RWPE1 (cell line): ENCODE data around the gene XRCC1.
"Not testable (repeated sequence)": the region's sequence is repeated elsewhere in the genome, so short reads cannot be mapped to it uniquely, and the experiment has no call there.

Source experiments
- CTCF ChIA-PET: fragments of 350-600 bp; sonication (Branson Sonifier 250); formaldehyde crosslinking; extraction: SDS; loops from one replicate; lab custom pipeline; 2021; lab: Yijun Ruan, JAX
- POLR2A ChIA-PET: fragments of 400-600 bp; formaldehyde crosslinking; extraction: SDS; loops from one replicate; lab custom pipeline; 2020; ENCODE audit warnings: antibody characterized with exemption; ENCODE audit not compliant: low non-redundant PET; lab: Yijun Ruan, JAX
- DNase-seq: peaks from one replicate; pipeline ENCODE4 v3.0.0; 2012; ENCODE audit warnings: low spot score
- H3K27ac ChIP-seq: fragments of 450-650 bp; 2 replicates; pipeline ENCODE4 v1.5.1; 2017
- CTCF ChIP-seq: fragments of 450-650 bp; conservative IDR thresholded peaks from 2 replicates; pipeline ENCODE4 v1.5.1; 2017; ENCODE audit warnings: low read depth, mild to moderate bottlenecking

The XRCC1 gene

GRCh38 chr19:43589678-43590077, 14.4 kb upstream of the XRCC1 start:
- no peak overlapping the region for H3K27ac ChIP-seq
- ChIA-PET CTCF (interaction anchor here (0.7 kb wide), 1 partner anchor 1640 kb away, joined by 3 read pairs; no protein-coding TSS in a partner anchor), POLR2A (no interaction called here)
- no peak for TF ChIP-seq CTCF
- no peak for DNase-seq

- no peak for TF ChIP-seq CTCF
- no peak overlapping the region for H3K27ac ChIP-seq
- CTCF ChIA-PET: interaction anchor here (0.9 kb wide), 1 partner anchor 11 kb away, joined by 3 read pairs; no protein-coding TSS in a partner anchor
- no peak for DNase-seq
- POLR2A ChIA-PET: no interaction called here
Measured at GRCh38 chr19:43589277-43589676, 13.9 kb upstream of the XRCC1 start.

- H3K27ac ChIP-seq, CTCF ChIA-PET, DNase-seq, POLR2A ChIA-PET: not testable (repeated sequence)
Measured at GRCh38 chr19:43587029-43587428, 11.7 kb upstream of the XRCC1 start.

- no peak for DNase-seq
- no peak for TF ChIP-seq CTCF
- no peak overlapping the region for H3K27ac ChIP-seq
- ChIA-PET CTCF (no interaction called here), POLR2A (no interaction called here)
Measured at GRCh38 chr19:43586346-43586745, 11.0 kb upstream of the XRCC1 start.

GRCh38 chr19:43584484-43584883, 9.2 kb upstream of the XRCC1 start:
- DNase-seq: no peak
- POLR2A ChIA-PET: interaction anchor here (1.1 kb wide), 1 partner anchor 10 kb away, joined by 3 read pairs; no protein-coding TSS in a partner anchor
- CTCF ChIA-PET: no interaction called here
- H3K27ac ChIP-seq: peak overlapping the region; percentile 47; the same call in 1 of the 2 replicates
- no peak for TF ChIP-seq CTCF

- no peak for TF ChIP-seq CTCF
- no peak for DNase-seq
- CTCF ChIA-PET: interaction anchor here (0.6 to 2.1 kb wide), 2 partner anchors 12 to 15 kb away, joined by 4 to 7 read pairs; no protein-coding TSS in a partner anchor
- POLR2A ChIA-PET: no interaction called here
- H3K27ac ChIP-seq: no peak overlapping the region
Measured at GRCh38 chr19:43582495-43582894, 7.2 kb upstream of the XRCC1 start.

GRCh38 chr19:43581467-43581866, 6.1 kb upstream of the XRCC1 start:
- ChIA-PET POLR2A (no interaction called here), CTCF (interaction anchor here (2.1 kb wide), 1 partner anchor 13 kb away, joined by 7 read pairs; no protein-coding TSS in a partner anchor)
- TF ChIP-seq CTCF: no peak
- DNase-seq: no peak
- peak overlapping the region; percentile 75 for H3K27ac ChIP-seq
